Endothelial cell of umbilical vein (primary cell): Measurements from ENCODE around the gene RRP1B. TPM values are rescaled to one million over a fixed set of nuclear protein-coding genes. Genes with fewer than 3 reads are reported as not detected.
A peak's percentile ranks its signal among the peaks of the same experiment; 100 is the strongest.

Source experiments
- BruUV-seq: library from RNA; stranded (reverse); fragments of 400-500 nt; replicated peaks from 2 replicates; lab custom pipeline; 2021; lab: Mats Ljungman, UMichigan
- CTCF ChIA-PET: fragments of 300-600, 350-600 bp; sonication (Branson Sonifier 250); formaldehyde crosslinking; loops from one replicate; lab custom pipeline; 2021; ENCODE audit warnings: antibody characterized with exemption, inconsistent platforms; lab: Charles Lee
- POLR2A ChIA-PET: fragments of 300-600, 350-600 bp; sonication (Branson Sonifier 250); formaldehyde crosslinking; loops from one replicate; lab custom pipeline; 2021; ENCODE audit warnings: antibody characterized with exemption, inconsistent platforms; lab: Charles Lee
- DNase-seq: peaks from one replicate; pipeline ENCODE4 v3.0.0-alpha.2; 2011; ENCODE audit warnings: low read depth, low spot score
- FAIRE-seq: peaks from 2 replicates; lab custom pipeline; 2011; peaks lifted over from hg19 to GRCh38; lab: Jason Lieb, UNC
- H2AFZ ChIP-seq: 2 replicates; pipeline ENCODE4 v1.6.0; 2012; ENCODE audit warnings: low read depth, low read length, control low read depth, inconsistent platforms
- H3K27ac ChIP-seq: 2 replicates; pipeline ENCODE4 v1.5.1; 2011; ENCODE audit warnings: low read depth, mild to moderate bottlenecking, control low read depth, low read length, moderate library complexity; ENCODE audit not compliant: insufficient read depth
- H3K27me3 ChIP-seq, 2 experiments: 2 replicates each; pipeline versions ENCODE4 v1.6.0 to v1.6.1; 2011; ENCODE audit warnings: low read length in 2 of 2, mixed read lengths in 1 of 2; ENCODE audit not compliant: control insufficient read depth in 2 of 2, insufficient read depth in 2 of 2
- H3K36me3 ChIP-seq, 2 experiments: 2 replicates in 1 of 2; 3 replicates in 1 of 2; pipeline ENCODE4 v1.5.1; 2011; ENCODE audit warnings: low read length in 2 of 2, mild to moderate bottlenecking in 1 of 2, moderate library complexity in 1 of 2; ENCODE audit not compliant: control insufficient read depth in 2 of 2, insufficient read depth in 2 of 2; ENCODE audit errors: extremely low read depth in 1 of 2
- H3K4me1 ChIP-seq: 3 replicates; pipeline ENCODE4 v1.5.1; 2011; ENCODE audit warnings: mild to moderate bottlenecking, low read length; ENCODE audit not compliant: control insufficient read depth, insufficient read depth; ENCODE audit errors: extremely low read depth
- H3K4me2 ChIP-seq: 2 replicates; pipeline ENCODE4 v1.6.1; 2011; ENCODE audit warnings: low read length, control low read depth, mixed read lengths; ENCODE audit not compliant: insufficient read depth
- H3K4me3 ChIP-seq, 3 experiments: fragments of 200-600 bp in 1 of 3; sonication (generic), shearing (Covaris generic) in 1 of 3; replicated peaks in 1 of 3; 2 replicates each; pipeline ENCODE4 v1.5.1; 2011 to 2016; ENCODE audit warnings: control low read depth in 3 of 3, low read length in 3 of 3, mild to moderate bottlenecking in 2 of 3, inconsistent platforms in 1 of 3, low read depth in 1 of 3, moderate library complexity in 1 of 3; ENCODE audit not compliant: insufficient read depth in 1 of 3
- H3K79me2 ChIP-seq: 2 replicates; pipeline ENCODE4 v1.6.0; 2012; ENCODE audit warnings: low read length, inconsistent platforms; ENCODE audit not compliant: control insufficient read depth, insufficient read depth
- H3K9ac ChIP-seq: replicated peaks from 2 replicates; pipeline ENCODE3; 2011; ENCODE audit warnings: low read length, control low read depth; ENCODE audit not compliant: insufficient read depth; ENCODE audit errors: extremely low read depth
- H3K9me1 ChIP-seq: replicated peaks from 3 replicates; pipeline ENCODE4 v1.6.0; 2011; ENCODE audit warnings: mild to moderate bottlenecking, low read length; ENCODE audit not compliant: control insufficient read depth, insufficient read depth; ENCODE audit errors: extremely low read depth
- H3K9me3 ChIP-seq: replicated peaks from 2 replicates; pipeline ENCODE4 v1.5.1; 2012; ENCODE audit warnings: low read length, inconsistent platforms; ENCODE audit not compliant: control insufficient read depth, insufficient read depth
- H4K20me1 ChIP-seq: replicated peaks from 2 replicates; pipeline ENCODE3; 2011; ENCODE audit warnings: mild to moderate bottlenecking, low read length; ENCODE audit not compliant: control insufficient read depth, insufficient read depth; ENCODE audit errors: extremely low read depth
- EZH2 ChIP-seq: IDR thresholded peaks from 2 replicates; pipeline ENCODE4 v1.6.1; 2012; ENCODE audit warnings: borderline replicate concordance, low read depth, mild to moderate bottlenecking, moderate library complexity, low read length, inconsistent platforms; ENCODE audit not compliant: severe bottlenecking
- FOS ChIP-seq: IDR thresholded peaks from 2 replicates; pipeline ENCODE4 v1.6.1; 2011; ENCODE audit warnings: mild to moderate bottlenecking, low read length, moderate library complexity, borderline replicate concordance; ENCODE audit not compliant: insufficient read depth
- GATA2 ChIP-seq: IDR thresholded peaks from 2 replicates; pipeline ENCODE4 v1.7.0; 2011; ENCODE audit warnings: low read depth, mild to moderate bottlenecking, moderate library complexity, mixed read lengths, low read length; ENCODE audit not compliant: insufficient read length, insufficient read depth
- JUN ChIP-seq: IDR thresholded peaks from 2 replicates; pipeline ENCODE4 v1.6.1; 2011; ENCODE audit warnings: borderline replicate concordance, low read depth; ENCODE audit not compliant: insufficient read length, insufficient read depth
- MYC ChIP-seq: IDR thresholded peaks from one replicate; pipeline ENCODE4 v1.6.1; 2011; ENCODE audit warnings: mild to moderate bottlenecking, low read depth, low read length
- POLR2A ChIP-seq: IDR thresholded peaks from 2 replicates; pipeline ENCODE4 v1.6.1; 2012; ENCODE audit warnings: low read depth, mild to moderate bottlenecking, control low read depth, low read length
- POLR2AphosphoS5 ChIP-seq: IDR thresholded peaks from 2 replicates; pipeline ENCODE4 v1.6.1; 2012; ENCODE audit warnings: low read depth, mild to moderate bottlenecking, control low read depth, low read length, moderate library complexity; ENCODE audit not compliant: insufficient read depth
- dilution Hi-C: fragments of 300-500 bp; cut with MboI; formaldehyde crosslinking; loops from one replicate; pipeline ENCODE4 v1.15.0; 2019; ENCODE audit warnings: low sequenced_read_pairs; ENCODE audit not compliant: extremely low pct_ligation_motif_present
- intact Hi-C: fragments of 100-400 bp; cut with micrococcal nuclease; formaldehyde crosslinking; loops from one replicate; pipeline ENCODE4 v1.10.0; 2022
- polyA plus RNA-seq, 4 experiments: library from polyadenylated mRNA; depleted of rRNA in 3 of 4; stranded (reverse) in 3 of 4; unstranded in 1 of 4; fragments of >200 nt; gene quantifications; 2 replicates each; pipeline versions ENCODE4 v1.2.1 to v1.2.3, GENCODE V29; 2011 to 2012; ENCODE audit warnings: missing spikeins in 1 of 4
- total RNA-seq: library from RNA; stranded (reverse); gene quantifications from 2 replicates; pipeline ENCODE4 v1.2.3, GENCODE V29; 2021
- TF ChIP-seq, protein P1 (sequence below), 2 donors: IDR thresholded peaks; 1 replicate in 1 of 2; 2 replicates in 1 of 2; pipeline ENCODE4 v1.5.1; 2011; ENCODE audit warnings: low read length in 2 of 2, mild to moderate bottlenecking in 2 of 2, moderate library complexity in 2 of 2, control low read depth in 1 of 2, inconsistent platforms in 1 of 2, low read depth in 1 of 2; ENCODE audit not compliant: insufficient read depth in 1 of 2; ENCODE audit errors: extremely low read depth in 1 of 2
- TF ChIP-seq, protein P2 (sequence below): IDR thresholded peaks from 2 replicates; pipeline ENCODE4 v1.6.1; 2011; ENCODE audit not compliant: insufficient read depth, insufficient read length

Gene RRP1B
- total and polyA plus RNA-seq, 2 donors (not counting 3 experiments of a cell fraction or from before 2014, with no cell fraction given), result 13.0 to 39.9 TPM

DNA sequence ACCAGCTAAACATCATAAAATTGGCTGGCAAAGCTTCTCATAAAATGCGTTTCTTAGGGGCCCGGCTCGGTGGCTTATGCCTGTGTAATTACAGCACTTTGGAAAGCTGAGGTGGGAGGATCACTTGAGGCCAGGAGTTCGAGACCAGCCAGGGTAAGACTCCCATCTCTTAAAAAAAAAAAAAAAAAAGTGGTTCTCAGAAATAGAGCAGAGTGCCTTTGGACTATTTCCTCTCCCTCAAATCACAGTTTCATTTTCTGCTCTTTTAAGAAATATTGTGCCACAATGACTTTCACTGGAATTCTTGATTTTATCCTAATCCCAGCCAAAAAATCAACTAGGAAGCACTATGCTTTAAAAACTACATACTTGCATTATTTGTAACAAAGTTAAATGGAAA lies 13.4 kb upstream of the RRP1B start:
- TF ChIP-seq POLR2A (no peak), MYC (no peak), JUN (no peak), EZH2 (no peak), FOS (no peak), GATA2 (no peak), POLR2AphosphoS5 (no peak)
- TF ChIP-seq, protein P1, sequence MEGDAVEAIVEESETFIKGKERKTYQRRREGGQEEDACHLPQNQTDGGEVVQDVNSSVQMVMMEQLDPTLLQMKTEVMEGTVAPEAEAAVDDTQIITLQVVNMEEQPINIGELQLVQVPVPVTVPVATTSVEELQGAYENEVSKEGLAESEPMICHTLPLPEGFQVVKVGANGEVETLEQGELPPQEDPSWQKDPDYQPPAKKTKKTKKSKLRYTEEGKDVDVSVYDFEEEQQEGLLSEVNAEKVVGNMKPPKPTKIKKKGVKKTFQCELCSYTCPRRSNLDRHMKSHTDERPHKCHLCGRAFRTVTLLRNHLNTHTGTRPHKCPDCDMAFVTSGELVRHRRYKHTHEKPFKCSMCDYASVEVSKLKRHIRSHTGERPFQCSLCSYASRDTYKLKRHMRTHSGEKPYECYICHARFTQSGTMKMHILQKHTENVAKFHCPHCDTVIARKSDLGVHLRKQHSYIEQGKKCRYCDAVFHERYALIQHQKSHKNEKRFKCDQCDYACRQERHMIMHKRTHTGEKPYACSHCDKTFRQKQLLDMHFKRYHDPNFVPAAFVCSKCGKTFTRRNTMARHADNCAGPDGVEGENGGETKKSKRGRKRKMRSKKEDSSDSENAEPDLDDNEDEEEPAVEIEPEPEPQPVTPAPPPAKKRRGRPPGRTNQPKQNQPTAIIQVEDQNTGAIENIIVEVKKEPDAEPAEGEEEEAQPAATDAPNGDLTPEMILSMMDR (IDR thresholded peaks at IDR 0.05; ENCODE audit: extremely low read depth in 1 of 2, insufficient read depth in 1 of 2, low read depth in 1 of 2, low read length in 2 of 2), result no peak
- TF ChIP-seq, protein P2, sequence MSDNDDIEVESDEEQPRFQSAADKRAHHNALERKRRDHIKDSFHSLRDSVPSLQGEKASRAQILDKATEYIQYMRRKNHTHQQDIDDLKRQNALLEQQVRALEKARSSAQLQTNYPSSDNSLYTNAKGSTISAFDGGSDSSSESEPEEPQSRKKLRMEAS, result no peak
- Histone ChIP-seq H3K27ac (peak overlapping the region; percentile 50), H3K9me3 (no peaks in the 10 kb centered on the region), H3K9ac (peak overlapping the region; percentile 17), H3K4me1 (peaks cover 14% of the 10 kb centered on the region), H4K20me1 (no peaks in the 10 kb centered on the region), H3K4me3 (no peak overlapping the region), H3K4me2 (no peak overlapping the region), H2AFZ (peak overlapping the region; percentile 72), H3K9me1 (no peaks in the 10 kb centered on the region), H3K27me3 (no peaks in the 10 kb centered on the region), H3K79me2 (no peaks in the 10 kb centered on the region), H3K36me3 (no peaks in the 10 kb centered on the region)
- intact Hi-C loops, result loop anchor here (1.0 to 2.0 kb wide), 2 partner anchors 34 to 59 kb away; no protein-coding TSS in a partner anchor
- FAIRE-seq (no peak), DNase-seq (no peak)
- CTCF ChIA-PET, result interaction anchor here (0.8 to 2.6 kb wide), 19 partner anchors 11 to 435 kb away, joined by 3 to 21 read pairs (median 5); no protein-coding TSS in a partner anchor
- POLR2A ChIA-PET, result no interaction called here
- no TSS peak for BruUV-seq
- dilution Hi-C loops, result no loop called here
